GM18499 (cell line): ENCODE measurements around the gene C14orf119.
"Not testable (repeated sequence)": the region's sequence is repeated elsewhere in the genome, so short reads cannot be mapped to it uniquely, and the experiment has no call there.

Experiments used
- ATAC-seq: cut with Tn5 transposase; IDR thresholded peaks from one replicate; pipeline ENCODE4 v1.9.1; 2021; ENCODE audit warnings: moderate number of reproducible peaks; ENCODE audit not compliant: insufficient read depth, unreplicated experiment

C14orf119 gene

DNA sequence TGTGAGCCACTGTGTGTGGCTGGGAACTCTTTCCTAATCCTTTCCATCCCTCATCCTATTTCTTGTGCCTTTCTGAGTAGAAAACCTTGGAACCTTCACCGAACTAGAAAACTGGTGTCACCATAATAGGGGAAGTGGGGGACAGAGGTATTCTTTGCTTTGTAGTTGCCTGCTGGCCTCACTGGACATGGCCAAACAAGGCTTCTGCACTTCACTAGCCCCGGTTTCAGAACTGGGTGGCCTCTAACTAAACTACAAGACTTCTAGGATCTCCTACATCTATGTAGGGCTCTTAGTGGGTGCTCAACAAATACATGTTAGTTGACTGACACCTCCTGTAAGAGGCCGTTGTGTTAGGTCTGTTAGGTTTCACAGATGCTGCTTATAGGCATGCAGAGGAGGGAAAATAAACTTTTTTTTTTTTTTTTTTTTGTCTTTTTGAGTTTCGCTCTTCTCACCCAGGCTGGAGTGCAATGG is 10.1 kb downstream of the C14orf119 start:
- no peak for ATAC-seq

GRCh38 chr14:23106747-23107045 is 11.4 kb downstream of the C14orf119 start:
- ATAC-seq, result no peak

DNA sequence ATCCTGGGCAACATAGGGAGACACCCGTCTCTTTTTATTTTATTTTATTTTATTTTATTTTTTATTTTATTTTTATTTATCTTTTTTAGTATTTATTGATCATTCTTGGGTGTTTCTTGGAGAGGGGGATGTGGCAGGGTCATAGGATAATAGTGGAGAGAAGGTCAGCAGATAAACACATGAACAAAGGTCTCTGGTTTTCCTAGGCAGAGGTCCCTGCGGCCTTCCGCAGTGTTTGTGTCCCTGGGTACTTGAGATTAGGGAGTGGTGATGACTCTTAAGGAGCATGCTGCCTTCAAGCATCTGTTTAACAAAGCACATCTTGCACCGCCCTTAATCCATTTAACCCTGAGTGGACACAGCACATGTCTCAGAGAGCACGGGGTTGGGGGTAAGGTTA is 12.3 kb downstream of the C14orf119 start:
- ATAC-seq, result not testable (repeated sequence)

DNA sequence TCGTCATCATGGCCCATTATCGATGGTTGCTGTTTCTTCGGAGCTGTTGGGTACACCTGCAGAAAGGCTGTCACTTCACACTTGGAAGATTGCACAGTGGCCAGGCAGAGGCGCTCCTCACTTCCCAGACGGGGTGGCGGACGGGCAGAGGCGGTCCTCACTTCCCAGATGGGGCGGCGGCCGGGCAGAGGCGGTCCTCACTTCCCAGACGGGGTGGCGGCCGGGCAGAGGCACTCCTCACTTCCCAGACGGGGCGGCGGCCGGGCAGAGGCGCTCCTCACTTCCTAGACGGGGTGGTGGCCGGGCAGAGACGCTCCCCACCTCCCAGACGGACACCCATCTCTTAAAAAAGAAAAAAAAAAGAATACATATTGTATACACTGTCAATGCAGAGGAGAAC is 12.9 kb downstream of the C14orf119 start:
- ATAC-seq, result not testable (repeated sequence)

DNA sequence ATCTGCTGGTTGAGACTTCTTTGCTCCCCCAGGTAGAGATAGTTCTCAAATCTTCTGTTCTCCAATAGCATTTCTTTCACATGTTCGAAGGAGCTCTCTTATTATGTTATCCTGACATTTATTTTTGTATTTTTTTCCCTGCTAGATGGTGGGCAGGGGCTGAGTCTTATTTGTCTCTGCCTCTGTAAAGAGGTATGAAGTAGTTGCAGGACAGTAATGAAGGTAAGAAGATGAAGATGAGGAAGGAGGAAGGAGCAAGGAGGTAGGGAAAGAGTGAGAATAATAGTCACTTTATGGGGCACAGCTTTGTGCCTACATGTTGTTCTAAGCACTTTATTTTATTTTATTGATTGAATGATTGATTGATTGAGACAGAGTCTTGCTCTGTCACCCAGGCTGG is 14.5 kb downstream of the C14orf119 start:
- no peak for ATAC-seq

DNA sequence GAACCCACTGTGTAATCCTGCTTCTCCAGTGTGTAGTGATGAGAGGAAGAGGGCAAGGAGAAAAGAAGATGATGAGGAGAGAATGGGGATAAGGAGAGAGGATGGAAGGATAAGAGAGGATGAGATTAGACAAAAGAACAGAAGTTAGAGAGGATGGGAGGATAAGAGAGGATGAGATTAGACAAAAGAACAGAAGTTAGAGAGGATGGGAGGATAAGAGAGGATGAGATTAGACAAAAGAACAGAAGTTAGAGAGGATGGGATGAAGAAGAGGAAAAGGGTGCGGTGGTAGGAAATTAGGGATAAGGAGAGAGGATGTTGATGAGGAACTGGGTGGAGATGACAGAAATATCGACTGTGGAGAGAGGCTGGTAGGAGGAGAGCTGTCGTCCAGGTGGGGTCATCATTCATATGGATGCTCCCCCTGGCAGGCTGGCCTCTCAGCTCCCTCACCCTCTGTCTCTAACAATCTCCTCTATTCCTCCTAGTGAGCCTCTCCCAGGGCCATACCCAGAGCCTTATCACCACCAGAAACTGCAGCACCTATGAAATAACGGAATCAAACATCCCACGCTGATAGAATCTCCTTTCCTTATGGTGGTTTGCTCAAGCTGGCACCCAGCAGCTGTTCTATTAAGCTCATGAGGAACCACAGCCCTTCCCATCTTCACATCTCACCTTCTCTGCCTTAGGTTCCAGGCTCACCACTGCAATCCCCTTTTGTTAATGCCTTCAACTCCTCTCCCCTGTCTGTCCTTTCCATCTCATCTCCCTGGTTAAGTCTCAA is 15.5 kb downstream of the C14orf119 start:
- ATAC-seq, result no peak

GRCh38 chr14:23112359-23113178 is 17.3 kb downstream of the C14orf119 start:
- no peak for ATAC-seq

DNA sequence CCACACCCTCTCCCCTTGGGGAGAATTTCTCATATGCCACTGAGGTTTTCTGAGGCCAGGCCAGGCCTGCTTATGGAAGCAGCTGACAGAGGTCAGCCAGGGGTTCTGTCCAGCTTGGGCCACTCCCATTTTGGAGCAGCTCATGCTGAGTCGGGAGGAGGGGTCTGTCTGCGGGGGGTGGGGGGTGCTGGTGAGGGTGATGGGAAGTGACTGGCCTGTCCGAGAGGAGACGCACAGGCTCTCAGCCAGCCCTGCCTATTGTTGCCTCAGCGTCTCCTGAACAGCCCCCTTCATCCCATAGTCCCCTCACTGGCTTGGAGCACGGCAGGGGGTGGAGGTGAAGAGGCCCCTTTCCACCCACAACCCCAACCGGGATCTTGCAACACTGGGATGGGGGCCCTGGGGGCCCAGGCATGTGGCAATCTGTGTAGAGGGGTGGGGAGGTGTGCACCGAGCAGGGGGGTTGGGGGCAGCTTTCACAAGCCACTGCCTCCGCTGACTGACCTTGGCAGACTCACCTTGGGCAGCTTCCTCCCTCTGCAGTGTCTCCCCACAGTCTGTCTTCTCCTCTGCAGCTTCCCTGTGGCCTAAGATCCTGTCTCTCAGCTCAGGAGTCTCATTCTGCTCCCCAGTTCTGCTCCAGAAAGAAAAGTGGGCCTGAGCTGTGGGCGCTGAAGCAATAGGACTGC is 18.3 kb downstream of the C14orf119 start:
- no peak for ATAC-seq

DNA sequence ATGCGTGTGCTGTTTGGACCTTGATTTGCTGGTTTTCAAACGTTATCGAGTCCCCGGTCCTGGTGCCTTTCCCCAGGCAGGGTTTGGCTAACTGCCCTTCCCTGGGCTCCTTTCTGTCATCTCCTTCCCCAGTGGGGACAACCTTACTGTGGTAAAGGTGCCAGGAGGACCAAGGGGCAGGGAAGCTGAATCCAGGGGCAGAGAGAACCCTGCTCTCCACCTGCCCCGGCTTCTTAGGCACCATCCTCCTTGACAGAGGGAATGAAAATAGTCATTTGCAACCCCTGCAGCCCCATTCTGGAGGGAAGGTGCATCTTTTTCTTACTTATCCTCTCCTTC is 18.8 kb downstream of the C14orf119 start:
- ATAC-seq, result no peak

DNA sequence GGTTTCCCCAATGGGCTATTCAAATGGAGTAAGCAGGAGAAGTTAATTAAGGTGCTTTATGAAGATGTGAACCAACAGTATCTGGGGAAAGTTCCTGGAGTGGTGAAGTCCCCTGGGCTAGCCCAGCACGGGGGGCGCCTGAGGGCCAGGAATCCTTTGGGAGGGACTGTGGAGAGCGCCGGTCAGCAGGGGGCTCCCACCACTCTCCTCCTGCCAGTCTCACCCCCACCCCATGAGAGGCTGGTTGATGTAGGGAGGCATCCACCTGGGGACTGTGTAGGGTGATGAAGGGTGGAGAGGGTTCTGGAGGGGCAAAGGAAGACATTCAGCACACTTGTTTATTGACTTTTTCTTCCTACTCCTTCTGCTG is 19.3 kb downstream of the C14orf119 start:
- no peak for ATAC-seq

DNA sequence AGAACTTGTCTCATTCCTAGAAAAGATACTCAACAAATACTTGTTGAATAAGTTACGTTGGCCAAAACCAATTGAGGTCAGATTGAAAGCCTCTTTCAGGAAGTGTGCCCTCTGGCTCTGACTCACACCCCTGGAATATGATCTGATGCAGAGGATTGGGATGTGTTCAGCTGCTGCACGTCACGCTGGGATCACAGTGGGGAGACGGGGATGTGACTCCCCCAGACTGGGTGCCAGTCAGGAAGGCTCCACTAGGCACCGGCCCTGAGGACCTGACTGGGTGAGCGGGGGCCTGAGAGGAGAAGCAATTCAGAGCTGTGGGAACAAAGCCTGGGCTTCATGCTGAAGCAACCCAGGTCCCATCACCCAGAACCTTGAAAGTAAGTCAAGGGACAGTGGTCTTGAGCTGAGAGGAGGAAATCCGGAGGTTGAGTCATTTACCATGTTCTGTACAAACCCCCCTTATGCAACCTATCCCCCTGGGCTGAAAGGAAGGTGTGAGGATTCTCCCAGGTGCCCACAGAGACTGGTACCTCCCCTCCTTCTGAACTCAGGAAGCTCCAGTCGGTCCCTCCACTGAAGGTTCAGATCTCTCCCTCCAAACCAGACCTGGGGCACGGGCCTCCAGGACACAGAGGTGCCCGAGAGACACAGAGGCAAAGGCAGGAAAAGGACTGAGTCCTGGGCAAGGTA is 19.9 kb downstream of the C14orf119 start:
- no peak for ATAC-seq

- ATAC-seq, result no peak
These were observed 20.6 kb downstream of the C14orf119 start for GRCh38 chr14:23115918-23116317.

GRCh38 chr14:23117371-23118020 is 22.2 kb downstream of the C14orf119 start:
- no peak for ATAC-seq

GRCh38 chr14:23118506-23119362 is 23.4 kb downstream of the C14orf119 start, which contains the start of gene CEBPE:
Gene CEBPE (minus strand): TSS chr14:23119255. CDS start chr14:23119091, 164 bp downstream.
- ATAC-seq, result no peak

DNA sequence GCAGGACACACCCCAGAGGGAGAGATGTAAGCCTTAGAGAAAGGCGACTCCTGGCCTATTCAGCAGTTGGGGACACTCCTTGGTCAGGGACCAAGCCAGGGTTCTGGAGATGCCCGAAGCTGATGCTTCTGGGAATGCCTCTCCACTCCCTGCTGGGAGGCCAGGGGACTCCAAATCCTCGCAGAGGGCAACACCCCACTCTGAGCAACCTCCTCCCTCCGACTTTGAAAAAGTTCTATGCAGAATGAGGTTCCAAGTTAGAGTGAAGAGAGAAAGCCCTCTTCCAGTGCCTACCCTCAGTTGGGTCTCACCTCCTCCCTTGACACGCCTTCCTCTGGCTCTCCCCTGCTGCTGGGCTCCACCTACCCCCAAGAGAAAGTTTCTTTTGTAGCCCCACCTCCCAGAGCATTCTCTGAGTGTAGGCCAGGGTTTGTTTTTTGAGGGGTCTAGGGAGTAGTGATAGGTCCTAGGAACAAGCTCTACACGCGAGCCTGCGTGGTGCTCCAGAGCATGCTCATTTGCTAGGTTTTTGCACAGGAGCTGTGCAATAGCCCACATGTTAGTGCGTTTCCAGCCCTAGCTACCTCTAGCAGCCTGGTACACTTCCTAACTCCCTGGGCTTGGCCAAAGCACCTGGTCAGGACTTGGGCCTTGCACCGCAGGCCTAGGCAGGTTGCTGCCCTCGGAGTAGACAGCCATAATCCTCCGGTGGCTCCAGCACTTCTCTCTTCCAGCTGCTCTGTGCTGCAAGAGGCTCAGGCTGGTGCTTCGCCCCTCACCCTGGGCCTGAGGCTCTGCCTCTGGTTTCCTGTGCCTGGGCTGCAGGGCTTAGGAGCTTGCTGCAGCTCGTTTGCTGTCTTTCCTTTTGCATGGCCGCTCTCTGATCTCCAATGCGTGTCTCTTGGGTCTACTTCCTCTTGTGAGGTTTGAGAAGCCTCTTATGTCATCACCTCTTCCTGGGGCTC is 24.3 kb downstream of the C14orf119 start:
- ATAC-seq, result no peak

- peak; percentile 65 for ATAC-seq
These were observed 25.4 kb downstream of the C14orf119 start for GRCh38 chr14:23120541-23121251.

- no peak for ATAC-seq
These were observed 26.1 kb downstream of the C14orf119 start for GRCh38 chr14:23121361-23121771.
